ENCODE measurements around the gene PTTG1. TPM values are rescaled to one million over a fixed set of nuclear protein-coding genes. Genes with fewer than 3 reads are reported as not detected.

Gene PTTG1
- total and polyA plus RNA-seq, 2 of the 8 experiments (the other 6 are each of a cell fraction or from before 2014, with no cell fraction given) = 240 to 478 TPM

GRCh38 chr5:160468363-160468975 is 46.8 kb downstream of the PTTG1 start (continued):
- no peak for TF ChIP-seq SUZ12 (IDR thresholded peaks at IDR 0.05; ENCODE audit: low read length)
- TF ChIP-seq KDM5A (IDR thresholded peaks at IDR 0.05; ENCODE audit: low read length) = no peak
- no peak for TF ChIP-seq JUN (IDR thresholded peaks at IDR 0.05; ENCODE audit: low read depth, low read length)
- no peak for TF ChIP-seq ASH2L (IDR thresholded peaks at IDR 0.05; ENCODE audit: low read length)
- no peak for TF ChIP-seq CTBP2 (IDR thresholded peaks at IDR 0.05; ENCODE audit: borderline replicate concordance, insufficient read depth, insufficient read length, low read length)
- no peak for TF ChIP-seq MAFK (IDR thresholded peaks at IDR 0.05; ENCODE audit: low read depth, low read length)
